GM18867 (cell line): ENCODE data around the gene ZMYND8.

Source experiments
- ATAC-seq: cut with Tn5 transposase; IDR thresholded peaks from one replicate; pipeline ENCODE4 v1.9.1; 2021; ENCODE audit warnings: mild to moderate bottlenecking, moderate library complexity; ENCODE audit not compliant: unreplicated experiment

The ZMYND8 gene

GRCh38 chr20:47335251-47336128, 21.0 kb downstream of the ZMYND8 start:
- no peak for ATAC-seq

- ATAC-seq: no peak
Observed at GRCh38 chr20:47334022-47334551, 22.4 kb downstream of the ZMYND8 start.

- no peak for ATAC-seq
Observed at GRCh38 chr20:47332381-47333206, 23.9 kb downstream of the ZMYND8 start.

GRCh38 chr20:47330933-47331708, 25.4 kb downstream of the ZMYND8 start:
- no peak for ATAC-seq

- ATAC-seq: no peak
Observed at GRCh38 chr20:47330071-47330470, 26.4 kb downstream of the ZMYND8 start.

GRCh38 chr20:47328129-47328528, 28.4 kb downstream of the ZMYND8 start:
- ATAC-seq: no peak

- ATAC-seq: no peak
Observed at GRCh38 chr20:47327711-47328110, 28.8 kb downstream of the ZMYND8 start.

- ATAC-seq: no peak
Observed at GRCh38 chr20:47326658-47327268, 29.7 kb downstream of the ZMYND8 start.

GRCh38 chr20:47325242-47325641, 31.3 kb downstream of the ZMYND8 start:
- ATAC-seq: no peak

GRCh38 chr20:47320990-47321805, 35.3 kb downstream of the ZMYND8 start:
- no peak for ATAC-seq

GRCh38 chr20:47319517-47320252, 36.8 kb downstream of the ZMYND8 start:
- ATAC-seq: no peak

GRCh38 chr20:47318586-47319516, 37.6 kb downstream of the ZMYND8 start:
- no peak for ATAC-seq

- no peak for ATAC-seq
Observed at GRCh38 chr20:47318027-47318585, 38.4 kb downstream of the ZMYND8 start.

- no peak for ATAC-seq
Observed at GRCh38 chr20:47317127-47317895, 39.2 kb downstream of the ZMYND8 start.

GRCh38 chr20:47316776-47317126, 39.7 kb downstream of the ZMYND8 start:
- no peak for ATAC-seq

GRCh38 chr20:47315339-47316056, 41.0 kb downstream of the ZMYND8 start:
- ATAC-seq: no peak
